HG02642 (cell line): ENCODE results near the gene AJAP1.

Source experiments
- ATAC-seq: cut with Tn5 transposase; IDR thresholded peaks from one replicate; pipeline ENCODE4 v1.9.1; 2021; ENCODE audit warnings: mild to moderate bottlenecking; ENCODE audit not compliant: unreplicated experiment, poor library complexity

The AJAP1 gene

DNA sequence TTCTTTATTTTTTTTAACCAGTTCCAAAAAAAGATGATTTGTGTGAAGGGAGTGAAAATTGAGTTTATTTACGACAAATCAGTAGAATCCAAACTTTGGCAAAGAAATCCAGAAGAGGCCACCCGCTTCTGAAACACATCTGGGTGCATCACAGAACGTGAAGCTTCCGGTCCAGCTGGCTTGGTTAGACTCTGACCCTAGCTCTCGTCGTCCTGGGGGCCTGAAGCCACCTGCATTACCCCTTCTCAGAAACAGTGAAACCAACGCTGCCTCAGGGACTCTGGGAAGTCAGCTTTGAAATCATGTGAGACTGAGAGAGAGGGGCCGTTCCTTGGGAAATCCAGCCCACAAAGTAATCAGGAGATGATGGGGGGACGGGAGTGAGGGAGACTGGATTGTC, 21.8 kb downstream of the AJAP1 start:
- ATAC-seq = no peak

GRCh38 chr1:4677608-4678007, 23.2 kb downstream of the AJAP1 start:
- ATAC-seq = no peak

DNA sequence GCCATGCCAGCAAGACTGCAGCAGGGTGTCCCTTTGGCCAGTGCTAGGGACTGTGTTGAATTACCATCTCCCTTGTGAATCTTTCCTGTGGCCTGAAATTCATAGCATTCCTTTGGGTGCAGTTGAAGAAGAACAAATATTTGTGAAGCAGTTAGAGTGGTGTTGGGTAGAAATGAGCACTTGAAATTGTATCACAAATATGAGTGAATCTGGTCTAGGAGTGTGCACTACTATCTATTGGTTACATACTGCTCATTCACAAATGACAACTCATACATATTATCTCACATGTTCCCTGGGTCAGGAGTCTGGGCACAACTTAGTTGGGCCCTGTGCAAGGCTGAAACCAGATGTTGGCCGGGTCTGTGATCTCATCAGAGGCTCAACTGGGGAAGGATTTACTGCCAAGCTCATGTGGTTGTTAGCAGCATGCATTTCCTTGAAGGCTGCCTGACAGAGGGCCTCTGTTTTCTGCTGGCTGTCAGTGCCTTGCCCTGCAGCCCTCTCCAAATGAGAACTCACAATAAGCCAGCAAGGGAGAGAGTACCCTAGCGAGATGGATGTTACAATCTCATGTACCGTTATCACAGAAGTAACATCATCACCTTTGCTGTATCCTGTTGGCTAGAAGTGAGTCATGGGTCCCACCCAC, 23.8 kb downstream of the AJAP1 start:
- ATAC-seq = no peak

GRCh38 chr1:4681026-4681425, 26.6 kb downstream of the AJAP1 start:
- no peak for ATAC-seq

GRCh38 chr1:4682607-4683220, 28.3 kb downstream of the AJAP1 start:
- ATAC-seq = no peak

- no peak for ATAC-seq
Observed at GRCh38 chr1:4684136-4684535, 29.7 kb downstream of the AJAP1 start.

GRCh38 chr1:4684864-4685522, 30.6 kb downstream of the AJAP1 start:
- no peak for ATAC-seq

- no peak for ATAC-seq
Observed at GRCh38 chr1:4685523-4685865, 31.1 kb downstream of the AJAP1 start.

DNA sequence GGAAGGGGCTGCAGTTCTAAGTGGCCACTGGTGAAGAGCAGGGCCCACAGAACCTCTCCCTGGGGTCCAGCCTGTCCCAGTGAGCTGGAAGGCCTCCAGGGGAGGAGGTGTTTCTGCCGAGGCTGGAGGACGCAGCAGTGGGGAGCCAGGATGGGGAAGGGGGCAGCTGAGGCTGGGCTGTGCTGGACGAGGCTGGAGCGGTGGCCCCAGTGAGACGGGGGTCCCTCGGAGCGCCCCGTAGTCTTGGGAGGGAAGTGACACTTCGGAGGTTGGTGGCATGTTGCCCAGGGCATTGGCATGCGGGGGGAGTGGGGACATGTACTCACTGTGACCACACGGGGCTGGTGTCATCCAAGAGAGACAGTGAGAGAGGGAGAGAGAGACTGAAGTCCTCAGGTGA, 33.5 kb downstream of the AJAP1 start:
- ATAC-seq = no peak

- ATAC-seq = no peak
Observed at GRCh38 chr1:4689271-4689935, 35.0 kb downstream of the AJAP1 start.

DNA sequence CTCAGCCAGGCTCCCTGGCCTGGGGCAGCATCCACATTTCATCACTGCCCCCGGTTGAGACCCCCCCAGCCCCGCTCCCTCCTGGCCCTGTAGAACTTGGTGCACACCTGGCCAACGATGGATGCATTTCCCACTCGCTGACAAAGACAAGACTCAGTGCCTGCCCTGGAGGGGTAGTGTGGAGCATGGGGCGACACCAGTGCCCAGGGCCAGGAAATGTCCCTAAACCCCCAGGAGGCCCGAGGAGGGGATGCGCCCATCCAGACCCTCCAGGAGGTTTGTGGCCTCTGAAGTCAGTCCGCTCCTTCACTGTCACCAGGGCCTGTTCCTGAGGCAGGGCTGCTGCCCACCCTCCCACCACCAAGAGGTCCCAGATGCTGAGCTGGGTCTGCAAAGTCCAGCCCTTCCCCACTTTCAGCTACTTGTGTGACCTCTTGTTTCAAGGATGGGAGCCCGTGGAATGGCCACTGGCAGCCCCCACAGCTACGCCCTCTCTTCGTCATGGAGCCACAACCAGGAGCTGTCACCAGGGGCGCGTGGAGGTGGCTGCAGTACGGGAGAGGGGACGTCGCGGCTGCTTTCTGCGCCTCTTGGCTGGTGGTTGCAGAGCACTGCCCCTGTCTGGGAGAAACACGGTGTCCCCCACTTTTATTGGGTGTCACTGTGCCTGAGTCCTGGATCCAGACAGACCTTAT, 35.7 kb downstream of the AJAP1 start:
- no peak for ATAC-seq

GRCh38 chr1:4690951-4691675, 36.7 kb downstream of the AJAP1 start:
- no peak for ATAC-seq

DNA sequence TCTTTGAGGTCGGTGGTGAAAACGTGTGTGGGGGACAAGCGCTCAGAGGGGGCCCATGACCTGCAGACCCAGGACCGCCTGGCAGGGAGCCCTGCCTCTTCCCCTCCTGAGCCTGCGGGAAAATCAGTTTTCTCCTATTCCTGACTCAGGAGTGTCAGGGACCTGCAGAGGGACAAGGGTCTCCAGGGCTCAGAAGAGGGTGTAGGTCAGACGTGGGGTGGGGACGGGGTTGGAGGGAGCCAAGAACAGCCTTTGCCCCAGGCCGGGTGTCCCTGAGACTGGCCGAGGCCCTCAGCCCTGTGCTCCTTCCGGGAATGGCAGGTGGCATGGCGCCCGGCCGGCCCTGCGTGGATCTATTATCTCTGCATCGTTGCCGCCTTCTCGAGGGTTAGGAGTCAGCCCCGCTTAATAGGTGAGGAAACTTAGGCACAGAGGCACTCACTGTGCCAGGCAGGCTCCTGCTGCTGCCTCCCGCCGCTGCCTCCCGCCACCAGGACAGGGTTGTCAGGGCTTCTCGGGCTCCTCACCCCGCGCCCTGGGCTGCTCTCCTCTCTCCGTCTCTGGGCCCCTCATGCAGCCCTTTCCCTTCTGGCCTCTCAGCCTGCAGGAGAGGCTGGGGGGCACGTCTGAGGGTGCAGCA, 37.5 kb downstream of the AJAP1 start:
- no peak for ATAC-seq

- ATAC-seq = no peak
Observed at GRCh38 chr1:4692437-4692836, 38.0 kb downstream of the AJAP1 start.

- no peak for ATAC-seq
Observed at GRCh38 chr1:4693331-4693730, 38.9 kb downstream of the AJAP1 start.

DNA sequence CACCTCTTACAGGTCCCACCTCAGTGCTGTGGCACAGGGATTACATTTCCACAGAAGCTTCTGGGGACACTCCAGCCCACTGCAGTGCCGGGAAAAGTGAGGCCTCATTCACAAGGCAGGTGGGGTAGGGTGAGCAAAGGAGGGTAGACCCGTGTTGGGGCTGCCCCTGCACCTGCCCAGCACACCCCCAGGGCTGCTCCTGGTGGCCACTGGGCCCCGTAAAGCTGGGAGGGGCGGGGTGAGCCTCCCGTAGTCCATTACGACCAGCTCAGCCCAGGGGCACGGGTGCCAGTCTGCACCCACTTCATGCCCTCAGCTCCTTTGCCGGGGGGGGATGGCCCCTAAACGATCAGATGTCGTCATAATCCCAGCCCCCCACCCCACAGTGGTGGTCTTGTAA, 39.5 kb downstream of the AJAP1 start:
- no peak for ATAC-seq

DNA sequence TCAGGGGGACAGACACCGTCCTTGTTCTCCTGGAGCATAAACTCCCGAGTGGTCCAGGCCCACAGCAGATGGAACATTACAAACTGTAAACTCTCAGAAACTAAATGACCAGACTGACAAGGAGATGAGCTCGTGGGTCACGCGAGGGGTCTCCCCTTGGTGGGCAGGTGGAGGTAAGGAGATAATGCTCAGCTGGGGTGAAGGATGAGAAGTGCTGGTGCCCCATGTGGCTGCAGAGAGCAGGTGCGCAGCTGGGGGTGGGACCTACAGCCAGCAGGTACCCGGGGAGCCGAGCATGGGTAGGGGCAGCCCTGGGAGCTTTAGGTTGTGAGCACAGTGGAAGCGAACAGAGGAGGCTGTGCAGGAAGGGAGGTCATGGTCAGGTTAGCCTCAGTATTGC, 40.1 kb downstream of the AJAP1 start:
- ATAC-seq = no peak

DNA sequence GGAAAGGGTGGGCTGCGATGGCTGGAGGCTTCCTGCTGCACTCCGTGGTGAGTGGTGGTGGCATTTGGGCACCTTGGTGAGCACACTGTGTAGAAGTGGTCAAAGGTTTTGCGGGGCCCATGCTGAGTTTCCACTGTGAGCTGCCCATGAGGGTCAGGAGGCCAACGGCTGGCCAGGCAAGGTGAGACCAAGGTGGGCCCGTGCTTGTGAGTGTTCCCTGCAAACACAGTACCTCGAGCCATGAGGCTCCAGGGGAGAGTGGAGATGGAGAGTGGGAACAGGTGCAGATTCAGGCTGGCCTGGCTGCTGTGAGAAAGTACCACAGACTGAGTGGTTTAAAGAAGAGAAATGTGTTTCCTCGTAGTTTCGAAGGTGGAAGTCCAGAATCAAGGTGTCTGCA, 40.8 kb downstream of the AJAP1 start:
- ATAC-seq = no peak

GRCh38 chr1:4696161-4696745, 41.8 kb downstream of the AJAP1 start:
- ATAC-seq = no peak
